ENCODE measurements around the gene NTSR1. TPM values are rescaled to one million over a fixed set of nuclear protein-coding genes. Genes with fewer than 3 reads are reported as not detected.

The NTSR1 gene
- polyA plus RNA-seq, 3 donors, result 0.35 to 2.5 (median 0.40) TPM

- no peak for DNase-seq
- H3K27me3 Mint-ChIP-seq (ENCODE audit: low read depth in 3 of 3), result peaks cover 26 to 45% (median 29%) of the 10 kb centered on the region in 3 donors
- Histone ChIP-seq H3K9ac (ENCODE audit: insufficient read depth, low read length, poor library complexity, severe bottlenecking) (no peak overlapping the region), H2AFZ (ENCODE audit: insufficient read depth, low read depth, low read length, poor library complexity, severe bottlenecking) (no peak overlapping the region), H3K27ac (ENCODE audit: low read depth in 1 of 2, low read length in 2 of 2) (no peak overlapping the region), H3K36me3 (replicated peaks in 1 of 2; ENCODE audit: control insufficient read depth in 1 of 2, insufficient read depth in 2 of 2, low read length in 2 of 2) (peaks cover 64 to 74% of the 10 kb centered on the region in 2 donors), H3K4me1 (ENCODE audit: control insufficient read depth in 1 of 2, insufficient read depth in 2 of 2, low read length in 2 of 2) (peaks cover 27 to 47% of the 10 kb centered on the region in 2 donors), H4K20me1 (ENCODE audit: insufficient read depth, low read length) (peaks cover 100% of the 10 kb centered on the region), H3K4me2 (replicated peaks; ENCODE audit: extremely low read depth, low read length, poor library complexity, severe bottlenecking) (no peak overlapping the region), H3K79me2 (ENCODE audit: insufficient read depth, low read length) (peaks cover 36% of the 10 kb centered on the region), H3K9me3 (replicated peaks in 1 of 2; ENCODE audit: control insufficient read depth in 1 of 2, insufficient read depth in 1 of 2, low read length in 2 of 2) (no peaks in the 10 kb centered on the region), H3K27me3 (ENCODE audit: control insufficient read depth in 2 of 2, insufficient read depth in 2 of 2, low read length in 2 of 2) (peaks cover 8 to 29% of the 10 kb centered on the region in 2 donors), H3K4me3 (replicated peaks in 1 of 3; ENCODE audit: low read depth in 2 of 3, low read length in 3 of 3) (no peak overlapping the region)
- H3K36me3 Mint-ChIP-seq, result peaks cover 48 to 66% of the 10 kb centered on the region in 2 donors
- intact Hi-C loops (cut with micrococcal nuclease), result loop anchor here in 1 of 2 donors (5.0 kb wide), 1 partner anchor 309 kb away; no protein-coding TSS in a partner anchor
- no peak overlapping the region for H3K4me3 Mint-ChIP-seq
- peak overlapping the region in 1 of 7 donors; percentile 60 for H3K27ac Mint-ChIP-seq
- peaks cover 0 to 4% (median 0%) of the 10 kb centered on the region in 7 donors for H3K9me3 Mint-ChIP-seq
- WGBS (ENCODE audit: insufficient coverage), result 79% methylated on average over 6 of the region's 10 CpGs
- no peak for TF ChIP-seq CTCF (IDR thresholded peaks at IDR 0.05)
- peaks cover 35% of the 10 kb centered on the region for H3K4me1 Mint-ChIP-seq
Measured at GRCh38 chr20:62811720-62812119, 103.1 kb downstream of the NTSR1 start.

Other genes with a start within 250 kb of the NTSR1 start
- not detected for gene GATA5, start 232.8 kb upstream of the NTSR1 start, polyA plus RNA-seq
- under 1 TPM; 0.05 to 0.42 (median 0.26) TPM for gene SLCO4A1, start 66.3 kb upstream of the NTSR1 start, polyA plus RNA-seq
- gene MRGBP, start 87.6 kb downstream of the NTSR1 start, polyA plus RNA-seq, result 10 to 100 TPM in 2 of 3 donors, 1 to 10 TPM in 1; 9.8 to 10.5 (median 10.2) TPM
- gene OGFR, start 96.0 kb downstream of the NTSR1 start, polyA plus RNA-seq, result 100 to 1,000 TPM in 1 of 3 donors, 10 to 100 TPM in 2; 47.8 to 114 (median 79.3) TPM
- gene COL9A3, start 108.2 kb downstream of the NTSR1 start, polyA plus RNA-seq, result 1 to 10 TPM; 1.8 to 4.4 (median 2.6) TPM
- gene TCFL5, start 153.0 kb downstream of the NTSR1 start, polyA plus RNA-seq, result 1 to 10 TPM in 1 of 3 donors, under 1 TPM in 2; 0.38 to 3.5 (median 0.89) TPM
- gene DIDO1, start 217.7 kb downstream of the NTSR1 start, polyA plus RNA-seq, result 10 to 100 TPM in 2 of 3 donors, 1 to 10 TPM in 1; 8.5 to 23.8 (median 12.9) TPM
- gene GID8, start 229.3 kb downstream of the NTSR1 start, polyA plus RNA-seq, result 10 to 100 TPM; 12.4 to 19.7 (median 12.7) TPM
- gene SLC17A9, start 243.9 kb downstream of the NTSR1 start, polyA plus RNA-seq, result 10 to 100 TPM in 1 of 3 donors, under 1 TPM in 2; 0.81 to 31.3 (median 0.82) TPM